HG02798 (cell line): Measurements from ENCODE around the gene AKAP8L.

ENCODE experiments used
- ATAC-seq: cut with Tn5 transposase; IDR thresholded peaks from one replicate; pipeline ENCODE4 v1.9.1; 2021; ENCODE audit warnings: mild to moderate bottlenecking; ENCODE audit not compliant: unreplicated experiment, poor library complexity

The AKAP8L gene

GRCh38 chr19:15448778-15449619 lies 30.2 kb upstream of the AKAP8L start:
- peak; percentile 11 for ATAC-seq

- ATAC-seq = no peak
Measured at GRCh38 chr19:15448044-15448777, 29.4 kb upstream of the AKAP8L start.

- ATAC-seq = no peak
Measured at GRCh38 chr19:15447057-15447456, 28.3 kb upstream of the AKAP8L start.

GRCh38 chr19:15445807-15446376 lies 27.1 kb upstream of the AKAP8L start:
- no peak for ATAC-seq

- no peak for ATAC-seq
Measured at GRCh38 chr19:15445227-15445605, 26.4 kb upstream of the AKAP8L start.

GRCh38 chr19:15444505-15445226 lies 25.9 kb upstream of the AKAP8L start:
- ATAC-seq = no peak

GRCh38 chr19:15443838-15444237 lies 25.1 kb upstream of the AKAP8L start:
- no peak for ATAC-seq

GRCh38 chr19:15443325-15443724 lies 24.5 kb upstream of the AKAP8L start:
- ATAC-seq = no peak

GRCh38 chr19:15442142-15442920 lies 23.5 kb upstream of the AKAP8L start:
- no peak for ATAC-seq

- ATAC-seq = no peak
Measured at GRCh38 chr19:15441317-15441716, 22.5 kb upstream of the AKAP8L start.

- no peak for ATAC-seq
Measured at GRCh38 chr19:15439821-15440641, 21.2 kb upstream of the AKAP8L start.

- no peak for ATAC-seq
Measured at GRCh38 chr19:15439078-15439799, 20.5 kb upstream of the AKAP8L start.

- no peak for ATAC-seq
Measured at GRCh38 chr19:15438577-15438976, 19.8 kb upstream of the AKAP8L start.

- no peak for ATAC-seq
Measured at GRCh38 chr19:15438124-15438496, 19.3 kb upstream of the AKAP8L start.

GRCh38 chr19:15437355-15438123 lies 18.8 kb upstream of the AKAP8L start:
- ATAC-seq = no peak

- no peak for ATAC-seq
Measured at GRCh38 chr19:15436826-15437110, 18.0 kb upstream of the AKAP8L start.

- no peak for ATAC-seq
Measured at GRCh38 chr19:15436012-15436825, 17.4 kb upstream of the AKAP8L start.
